COR-L47 (cell line): ENCODE results near the gene C16orf46.

Experiments used
- DNase-seq: peaks from one replicate; lab custom pipeline; 2025; lab: John Stamatoyannopoulos, UW

Gene C16orf46

DNA sequence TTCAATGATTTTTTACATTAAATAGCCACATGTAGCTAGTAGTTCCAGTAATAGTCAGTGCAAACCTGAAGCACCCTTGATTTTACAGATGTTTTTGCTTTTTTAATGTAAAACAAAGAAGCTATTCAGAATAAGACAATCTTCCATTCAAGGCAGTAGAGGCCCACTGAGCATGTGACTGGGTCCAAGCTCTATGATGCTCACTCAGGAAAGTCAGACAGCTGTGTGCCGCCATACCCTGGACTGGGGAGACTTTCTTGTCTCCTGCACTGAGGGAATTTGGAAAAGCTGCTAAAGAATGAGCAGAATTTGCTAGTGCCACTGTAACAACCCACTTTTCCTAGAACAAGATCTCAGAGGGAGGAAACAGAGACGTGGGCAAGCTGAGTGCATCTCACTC lies 58.5 kb downstream of the C16orf46 start:
- no peak for DNase-seq

DNA sequence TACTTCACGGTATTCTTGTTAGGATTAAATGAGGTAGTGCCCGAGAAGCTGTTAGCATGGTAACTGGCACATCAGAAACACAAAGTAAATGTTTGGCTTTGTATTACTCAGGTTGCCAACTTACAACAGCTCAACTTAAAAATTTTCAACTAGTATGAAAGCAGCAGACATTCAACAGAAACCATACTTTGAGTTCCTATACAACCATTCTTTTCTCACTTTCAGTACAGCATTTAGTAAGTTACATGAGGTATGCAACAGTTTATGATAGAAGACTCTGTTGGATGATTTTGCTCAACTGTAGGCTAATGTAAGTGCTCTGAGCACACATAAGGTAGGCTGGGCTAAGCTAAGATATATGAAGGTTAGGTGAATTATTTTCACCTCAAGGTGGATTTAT lies 62.4 kb downstream of the C16orf46 start:
- DNase-seq = no peak

DNA sequence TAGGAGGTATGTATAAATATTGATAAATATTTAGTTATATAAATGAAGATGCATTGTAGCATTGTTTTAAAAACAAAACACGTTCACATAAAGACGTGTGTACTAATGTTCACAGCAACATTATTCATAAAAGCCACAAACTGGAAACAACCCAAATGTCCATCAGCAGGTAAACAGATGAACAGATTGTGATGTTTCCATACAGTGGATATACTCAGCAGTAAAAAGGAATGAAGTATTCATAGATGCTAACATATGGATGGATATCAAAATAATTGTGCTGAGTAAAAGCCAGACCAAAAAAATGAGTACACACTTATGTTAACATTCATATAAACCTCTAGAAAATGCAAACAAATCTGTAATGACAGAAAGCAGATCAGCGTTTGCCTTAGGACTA lies 64.1 kb downstream of the C16orf46 start:
- DNase-seq = no peak
